Neural progenitor cell (in vitro differentiated cells): ENCODE data around the gene LORICRIN.

Source experiments
- EZH2phosphoT487 ChIP-seq: fragments of 200-600 bp; sonication (generic); IDR thresholded peaks from 2 replicates; pipeline ENCODE4 v1.6.1; 2017; ENCODE audit warnings: antibody characterized with exemption
- TF ChIP-seq, protein P1 (sequence below): fragments of 200-600 bp; sonication (generic); IDR thresholded peaks from 2 replicates; pipeline ENCODE4 v1.5.1; 2017; ENCODE audit warnings: antibody characterized with exemption, mild to moderate bottlenecking

DNA sequence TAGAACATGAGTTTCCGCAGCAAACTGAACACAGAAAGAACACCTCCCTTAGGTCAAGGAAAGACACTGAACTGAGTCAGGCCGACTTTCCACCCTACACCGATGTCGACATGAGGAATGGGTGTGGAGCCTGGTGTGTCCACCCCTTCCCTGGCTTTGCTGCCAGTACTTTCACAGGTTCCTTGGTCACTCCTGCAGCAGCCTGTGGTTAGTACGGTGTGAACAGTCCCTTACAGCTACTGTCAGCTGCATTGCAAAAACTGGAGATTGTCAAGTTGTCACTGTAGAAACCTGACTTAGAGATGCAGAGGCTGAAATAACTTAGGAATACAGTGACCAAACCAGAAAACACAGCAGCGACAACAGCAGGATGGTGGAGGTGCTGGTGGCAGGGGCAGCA lies 46.2 kb downstream of the LORICRIN start:
- TF ChIP-seq, protein P1, sequence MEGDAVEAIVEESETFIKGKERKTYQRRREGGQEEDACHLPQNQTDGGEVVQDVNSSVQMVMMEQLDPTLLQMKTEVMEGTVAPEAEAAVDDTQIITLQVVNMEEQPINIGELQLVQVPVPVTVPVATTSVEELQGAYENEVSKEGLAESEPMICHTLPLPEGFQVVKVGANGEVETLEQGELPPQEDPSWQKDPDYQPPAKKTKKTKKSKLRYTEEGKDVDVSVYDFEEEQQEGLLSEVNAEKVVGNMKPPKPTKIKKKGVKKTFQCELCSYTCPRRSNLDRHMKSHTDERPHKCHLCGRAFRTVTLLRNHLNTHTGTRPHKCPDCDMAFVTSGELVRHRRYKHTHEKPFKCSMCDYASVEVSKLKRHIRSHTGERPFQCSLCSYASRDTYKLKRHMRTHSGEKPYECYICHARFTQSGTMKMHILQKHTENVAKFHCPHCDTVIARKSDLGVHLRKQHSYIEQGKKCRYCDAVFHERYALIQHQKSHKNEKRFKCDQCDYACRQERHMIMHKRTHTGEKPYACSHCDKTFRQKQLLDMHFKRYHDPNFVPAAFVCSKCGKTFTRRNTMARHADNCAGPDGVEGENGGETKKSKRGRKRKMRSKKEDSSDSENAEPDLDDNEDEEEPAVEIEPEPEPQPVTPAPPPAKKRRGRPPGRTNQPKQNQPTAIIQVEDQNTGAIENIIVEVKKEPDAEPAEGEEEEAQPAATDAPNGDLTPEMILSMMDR: no peak
- TF ChIP-seq EZH2phosphoT487: no peak
